ENCODE data around the gene PRR22. TPM values are rescaled to one million over a fixed set of nuclear protein-coding genes. Genes with fewer than 3 reads are reported as not detected.

Gene PRR22
- total and polyA plus RNA-seq, 2 donors (not counting 1 experiment from before 2014, with no cell fraction given): 3.4 to 5.6 TPM

GRCh38 chr19:5774921-5775320, 9.6 kb downstream of the PRR22 start:
- H4K20me1 ChIP-seq (ENCODE audit: control insufficient read depth, insufficient read depth, low read length, poor library complexity, severe bottlenecking): no peaks in the 10 kb centered on the region
- Mint-ChIP-seq H3K4me1 (no peaks in the 10 kb centered on the region), H3K9me3 (ENCODE audit: insufficient read depth) (no peaks in the 10 kb centered on the region), H3K27me3 (no peaks in the 10 kb centered on the region), H3K27ac (no peak overlapping the region), H3K4me3 (no peak overlapping the region)
- H3K27ac ChIP-seq (ENCODE audit: low read length in 2 of 2): no peak overlapping the region
- TF ChIP-seq EZH2 (IDR thresholded peaks at IDR 0.05; ENCODE audit: borderline replicate concordance, insufficient read depth, low read depth, low read length, poor library complexity, severe bottlenecking): no peak
- TF ChIP-seq, protein P1, sequence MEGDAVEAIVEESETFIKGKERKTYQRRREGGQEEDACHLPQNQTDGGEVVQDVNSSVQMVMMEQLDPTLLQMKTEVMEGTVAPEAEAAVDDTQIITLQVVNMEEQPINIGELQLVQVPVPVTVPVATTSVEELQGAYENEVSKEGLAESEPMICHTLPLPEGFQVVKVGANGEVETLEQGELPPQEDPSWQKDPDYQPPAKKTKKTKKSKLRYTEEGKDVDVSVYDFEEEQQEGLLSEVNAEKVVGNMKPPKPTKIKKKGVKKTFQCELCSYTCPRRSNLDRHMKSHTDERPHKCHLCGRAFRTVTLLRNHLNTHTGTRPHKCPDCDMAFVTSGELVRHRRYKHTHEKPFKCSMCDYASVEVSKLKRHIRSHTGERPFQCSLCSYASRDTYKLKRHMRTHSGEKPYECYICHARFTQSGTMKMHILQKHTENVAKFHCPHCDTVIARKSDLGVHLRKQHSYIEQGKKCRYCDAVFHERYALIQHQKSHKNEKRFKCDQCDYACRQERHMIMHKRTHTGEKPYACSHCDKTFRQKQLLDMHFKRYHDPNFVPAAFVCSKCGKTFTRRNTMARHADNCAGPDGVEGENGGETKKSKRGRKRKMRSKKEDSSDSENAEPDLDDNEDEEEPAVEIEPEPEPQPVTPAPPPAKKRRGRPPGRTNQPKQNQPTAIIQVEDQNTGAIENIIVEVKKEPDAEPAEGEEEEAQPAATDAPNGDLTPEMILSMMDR (IDR thresholded peaks at IDR 0.05): no peak
- H3K4me1 ChIP-seq (ENCODE audit: control insufficient read depth in 2 of 2, insufficient read depth in 2 of 2, low read length in 2 of 2): no peaks in the 10 kb centered on the region
- DNase-seq (no peak), ATAC-seq (ENCODE audit: low read depth) (no peak)
- H3K27me3 ChIP-seq (replicated peaks in 1 of 4; ENCODE audit: control extremely low read depth in 1 of 4, control insufficient read depth in 3 of 4, insufficient read depth in 4 of 4, low read length in 3 of 4): peaks cover 0 to 2% (median 0%) of the 10 kb centered on the region in 4 experiments
- intact Hi-C loops (cut with micrococcal nuclease): no loop called here
- peaks cover 0 to 4% (median 0%) of the 10 kb centered on the region in 3 donors for H3K9me3 ChIP-seq (ENCODE audit: control extremely low read depth in 1 of 3, control insufficient read depth in 2 of 3, insufficient read depth in 1 of 3, low read length in 2 of 3)
- no peaks in the 10 kb centered on the region for H3K36me3 ChIP-seq (replicated peaks in 1 of 2; ENCODE audit: control extremely low read depth in 1 of 2, control insufficient read depth in 1 of 2, extremely low read depth in 1 of 2, insufficient read depth in 2 of 2, low read length in 1 of 2)
- 94% methylated on average over 4 of the region's 8 CpGs for WGBS (ENCODE audit: insufficient coverage)
- H3K4me2 ChIP-seq (replicated peaks; ENCODE audit: low read depth, low read length, poor library complexity, severe bottlenecking): no peak overlapping the region
- ChIA-PET POLR2A (no interaction called here), CTCF (no interaction called here)
- H3K9ac ChIP-seq (ENCODE audit: low read length): no peak overlapping the region
- H2AFZ ChIP-seq (ENCODE audit: insufficient read depth, low read depth, low read length, poor library complexity, severe bottlenecking): no peak overlapping the region
- no peaks in the 10 kb centered on the region for H3K79me2 ChIP-seq (ENCODE audit: control insufficient read depth, insufficient read depth, low read length)
- no peak overlapping the region for H3K4me3 ChIP-seq (ENCODE audit: control extremely low read depth in 1 of 5, extremely low read depth in 1 of 5, insufficient read depth in 1 of 5, low read depth in 2 of 5, low read length in 4 of 5)

DNA sequence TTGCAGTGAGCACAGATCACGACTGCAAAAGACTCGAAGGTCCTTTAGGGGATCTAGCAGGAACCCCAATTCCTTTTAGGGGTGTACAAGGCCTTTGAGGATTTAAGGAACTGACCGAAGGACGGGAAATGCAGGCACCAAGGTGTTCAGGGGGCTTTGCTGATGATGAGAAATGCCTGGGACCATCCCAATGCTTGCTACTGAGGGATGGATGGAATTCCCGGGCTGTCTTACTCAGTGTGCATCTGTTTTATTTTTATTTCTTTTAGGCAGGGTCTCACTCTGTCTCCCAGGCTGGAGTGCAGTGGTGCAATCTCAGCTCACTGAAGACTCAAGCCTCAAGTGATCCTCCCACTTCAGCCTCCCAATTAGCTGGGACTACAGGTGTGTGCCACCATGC, 11.3 kb downstream of the PRR22 start:
- intact Hi-C loops (cut with micrococcal nuclease): no loop called here
- 91% methylated on average over 4 of the region's 5 CpGs for WGBS (ENCODE audit: insufficient coverage)
- Histone ChIP-seq H3K27ac (ENCODE audit: low read length in 2 of 2) (no peak overlapping the region), H3K9ac (ENCODE audit: low read length) (no peak overlapping the region), H3K4me1 (ENCODE audit: control insufficient read depth in 2 of 2, insufficient read depth in 2 of 2, low read length in 2 of 2) (no peaks in the 10 kb centered on the region), H3K36me3 (replicated peaks in 1 of 2; ENCODE audit: control extremely low read depth in 1 of 2, control insufficient read depth in 1 of 2, extremely low read depth in 1 of 2, insufficient read depth in 2 of 2, low read length in 1 of 2) (no peaks in the 10 kb centered on the region), H3K27me3 (replicated peaks in 1 of 4; ENCODE audit: control extremely low read depth in 1 of 4, control insufficient read depth in 3 of 4, insufficient read depth in 4 of 4, low read length in 3 of 4) (peaks cover 0 to 2% (median 0%) of the 10 kb centered on the region in 4 experiments), H3K4me3 (ENCODE audit: control extremely low read depth in 1 of 5, extremely low read depth in 1 of 5, insufficient read depth in 1 of 5, low read depth in 2 of 5, low read length in 4 of 5) (no peak overlapping the region), H4K20me1 (ENCODE audit: control insufficient read depth, insufficient read depth, low read length, poor library complexity, severe bottlenecking) (no peaks in the 10 kb centered on the region), H2AFZ (ENCODE audit: insufficient read depth, low read depth, low read length, poor library complexity, severe bottlenecking) (no peak overlapping the region), H3K79me2 (ENCODE audit: control insufficient read depth, insufficient read depth, low read length) (no peaks in the 10 kb centered on the region), H3K9me3 (ENCODE audit: control extremely low read depth in 1 of 3, control insufficient read depth in 2 of 3, insufficient read depth in 1 of 3, low read length in 2 of 3) (peaks cover 0 to 4% (median 0%) of the 10 kb centered on the region in 3 donors), H3K4me2 (replicated peaks; ENCODE audit: low read depth, low read length, poor library complexity, severe bottlenecking) (no peak overlapping the region)
- Mint-ChIP-seq H3K27ac (no peak overlapping the region), H3K4me1 (no peaks in the 10 kb centered on the region), H3K4me3 (no peak overlapping the region), H3K27me3 (no peaks in the 10 kb centered on the region), H3K9me3 (ENCODE audit: insufficient read depth) (no peaks in the 10 kb centered on the region)
- ATAC-seq (ENCODE audit: low read depth) (no peak), DNase-seq (no peak)
- TF ChIP-seq, protein P1 (IDR thresholded peaks at IDR 0.05): no peak
- no peak for TF ChIP-seq EZH2 (IDR thresholded peaks at IDR 0.05; ENCODE audit: borderline replicate concordance, insufficient read depth, low read depth, low read length, poor library complexity, severe bottlenecking)
- ChIA-PET POLR2A (no interaction called here), CTCF (interaction anchor here (0.6 kb wide), 1 partner anchor 38 kb away, joined by 3 read pairs; no protein-coding TSS in a partner anchor)
